GM23248 (cell line): ENCODE measurements around the gene MED12. TPM values are rescaled to one million over a fixed set of nuclear protein-coding genes. Genes with fewer than 3 reads are reported as not detected.
A peak's percentile ranks its signal among the peaks of the same experiment; 100 is the strongest.

Experiments used
- DNase-seq: peaks from one replicate; pipeline ENCODE4 v3.0.0-alpha.2; 2015
- H2AFZ ChIP-seq: fragments of 200-600 bp; sonication (generic); 2 replicates; pipeline ENCODE4 v1.6.1; 2016; ENCODE audit warnings: antibody characterized with exemption
- H3F3A ChIP-seq: fragments of 200-600 bp; sonication (generic); 2 replicates; pipeline ENCODE4 v1.6.1; 2016; ENCODE audit warnings: mild to moderate bottlenecking, antibody characterized with exemption, mixed run types; ENCODE audit not compliant: insufficient read depth
- H3K27ac ChIP-seq: fragments of 200-600 bp; sonication (generic); 2 replicates; pipeline ENCODE4 v1.5.1; 2016; ENCODE audit warnings: mild to moderate bottlenecking
- H3K27me3 ChIP-seq: fragments of 200-600 bp; sonication (generic); replicated peaks from 2 replicates; pipeline ENCODE4 v1.6.1; 2016; ENCODE audit warnings: mild to moderate bottlenecking; ENCODE audit not compliant: insufficient read depth
- H3K36me3 ChIP-seq: fragments of 200-600 bp; sonication (generic); 2 replicates; pipeline ENCODE4 v1.6.1; 2016; ENCODE audit warnings: low read depth, mild to moderate bottlenecking
- H3K4me1 ChIP-seq: fragments of 200-600 bp; sonication (generic); 2 replicates; pipeline ENCODE4 v1.6.1; 2016; ENCODE audit warnings: mild to moderate bottlenecking; ENCODE audit not compliant: insufficient read depth
- H3K4me2 ChIP-seq: fragments of 200-600 bp; sonication (generic); one replicate; pipeline ENCODE4 v1.6.1; 2016; ENCODE audit warnings: mild to moderate bottlenecking; ENCODE audit not compliant: unreplicated experiment
- H3K4me3 ChIP-seq: fragments of 200-600 bp; sonication (generic); 2 replicates; pipeline ENCODE4 v1.5.1; 2016; ENCODE audit warnings: mild to moderate bottlenecking
- H3K79me2 ChIP-seq: fragments of 200-600 bp; sonication (generic); 2 replicates; pipeline ENCODE4 v1.6.1; 2016; ENCODE audit warnings: mild to moderate bottlenecking; ENCODE audit not compliant: insufficient read depth
- H3K9ac ChIP-seq: fragments of 200-600 bp; sonication (generic); 2 replicates; pipeline ENCODE4 v1.6.1; 2016; ENCODE audit warnings: mild to moderate bottlenecking
- H3K9me2 ChIP-seq: fragments of 200-600 bp; sonication (generic); 2 replicates; pipeline ENCODE4 v1.6.1; 2016; ENCODE audit warnings: mixed run types, mild to moderate bottlenecking, moderate library complexity; ENCODE audit not compliant: insufficient read depth
- H3K9me3 ChIP-seq: fragments of 200-600 bp; sonication (generic); one replicate; pipeline ENCODE4 v1.6.1; 2017; ENCODE audit warnings: low read depth
- H4K20me1 ChIP-seq: fragments of 200-600 bp; sonication (generic); 2 replicates; pipeline ENCODE4 v1.6.0; 2016; ENCODE audit not compliant: insufficient read depth
- EZH2 ChIP-seq: fragments of 200-600 bp; sonication (generic); IDR thresholded peaks from 2 replicates; pipeline ENCODE4 v1.6.1; 2018; ENCODE audit warnings: antibody characterized with exemption, mild to moderate bottlenecking; ENCODE audit not compliant: insufficient read depth, poor library complexity, severe bottlenecking
- EZH2phosphoT487 ChIP-seq: fragments of 200-600 bp; sonication (generic); IDR thresholded peaks from 2 replicates; pipeline ENCODE4 v1.6.1; 2018; ENCODE audit warnings: antibody characterized with exemption, moderate library complexity, mild to moderate bottlenecking, low read depth; ENCODE audit not compliant: insufficient read depth
- WGBS, 2 experiments: methylation state at CpG; one replicate each; pipeline ENCODE4 v1.1.6; 2015 to 2017; ENCODE audit warnings: low lambda C conversion rate in 2 of 2, low coverage in 1 of 2; ENCODE audit errors: missing lambda C conversion rate in 2 of 2; 5-methylcytosine and 5-hydroxymethylcytosine counted together
- in situ Hi-C: fragments of 300-500 bp; cut with MboI; formaldehyde crosslinking; loops from 2 replicates; pipeline ENCODE4 v1.15.0; 2020
- polyA plus RNA-seq: library from polyadenylated mRNA; unstranded; fragments of >200 nt; fragmentation: Nextera tagmentation; extraction: Ambion mirVana; gene quantifications from 2 replicates; pipeline ENCODE4 v1.2.1, GENCODE V29; 2016
- total RNA-seq: library from RNA; depleted of rRNA; stranded (reverse); fragments of >200 nt; shearing (Covaris generic); gene quantifications from 2 replicates; pipeline ENCODE4 v1.2.3, GENCODE V29; 2014

Gene MED12
- total and polyA plus RNA-seq, 2 experiments from 2014 or later, result 10.0 to 14.9 TPM

GRCh38 chrX:71111141-71111843, 7.1 kb upstream of the MED12 start, which contains the start of gene IL2RG:
IL2RG (minus strand) TSS chrX:71111577; CDS start chrX:71111539, 38 bp downstream.
- TF ChIP-seq EZH2phosphoT487 (no peak), EZH2 (no peak)
- H4K20me1 ChIP-seq, result no peaks in the 10 kb centered on the region
- no peak within 1 kb of the TSS for H3K9ac ChIP-seq
- H3K4me2 ChIP-seq, result no peak within 1 kb of the TSS
- H3F3A ChIP-seq, result no peaks in the 10 kb centered on the region
- no peaks in the 10 kb centered on the region for H3K79me2 ChIP-seq
- no peak within 1 kb of the TSS for H3K27ac ChIP-seq
- H2AFZ ChIP-seq, result no peak within 1 kb of the TSS
- in situ Hi-C loops, result no loop called here
- no peaks in the 10 kb centered on the region for H3K27me3 ChIP-seq
- no peaks in the 10 kb centered on the region for H3K36me3 ChIP-seq
- no peak within 1 kb of the TSS for H3K4me3 ChIP-seq
- H3K4me1 ChIP-seq, result no peaks in the 10 kb centered on the region
- H3K9me3 ChIP-seq, result no peaks in the 10 kb centered on the region
- 51 to 61% methylated on average over 5 to 8 of the region's 8 CpGs for WGBS, 2 experiments
- no peaks in the 10 kb centered on the region for H3K9me2 ChIP-seq
- DNase-seq, result no peak

- no peaks in the 10 kb centered on the region for H3K36me3 ChIP-seq
- no peaks in the 10 kb centered on the region for H3K79me2 ChIP-seq
- 40 to 46% methylated on average over 4 to 5 of the region's 5 CpGs for WGBS, 2 experiments
- no peaks in the 10 kb centered on the region for H3F3A ChIP-seq
- no peak for DNase-seq
- H4K20me1 ChIP-seq, result no peaks in the 10 kb centered on the region
- in situ Hi-C loops, result no loop called here
- H3K9me2 ChIP-seq, result no peaks in the 10 kb centered on the region
- H3K27me3 ChIP-seq, result no peaks in the 10 kb centered on the region
- H3K4me2 ChIP-seq, result no peak overlapping the region
- no peak overlapping the region for H3K4me3 ChIP-seq
- H3K4me1 ChIP-seq, result no peaks in the 10 kb centered on the region
- H3K9me3 ChIP-seq, result no peaks in the 10 kb centered on the region
- no peak overlapping the region for H3K9ac ChIP-seq
- H2AFZ ChIP-seq, result no peak overlapping the region
- no peak overlapping the region for H3K27ac ChIP-seq
- TF ChIP-seq EZH2, result no peak
- TF ChIP-seq EZH2phosphoT487, result no peak
Measured at GRCh38 chrX:71111921-71112431, 6.4 kb upstream of the MED12 start.

GRCh38 chrX:71117358-71117757, 1.0 kb upstream of the MED12 start:
- Histone ChIP-seq H3K9ac (no peak overlapping the region; the same call in 1 of the 2 replicates), H3K4me3 (0 out of 2 replicates have a peak overlapping the region, but pooled peaks have one; percentile 93), H3K4me1 (no peaks in the 10 kb centered on the region), H3K79me2 (peaks cover 12% of the 10 kb centered on the region; the same call in 1 of the 2 replicates), H3F3A (no peaks in the 10 kb centered on the region), H3K9me3 (no peaks in the 10 kb centered on the region), H3K27me3 (no peaks in the 10 kb centered on the region), H3K4me2 (no peak overlapping the region), H4K20me1 (no peaks in the 10 kb centered on the region), H2AFZ (peak overlapping the region; percentile 99; the same call in 1 of the 2 replicates), H3K27ac (no peak overlapping the region), H3K36me3 (no peaks in the 10 kb centered on the region; the same call in 1 of the 2 replicates), H3K9me2 (no peaks in the 10 kb centered on the region)
- in situ Hi-C loops, result no loop called here
- TF ChIP-seq EZH2phosphoT487, result no peak
- TF ChIP-seq EZH2, result no peak
- DNase-seq, result no peak
- WGBS, 2 experiments, result 77 to 81% methylated on average over 9 to 10 of the region's 10 CpGs

- Histone ChIP-seq H4K20me1 (no peaks in the 10 kb centered on the region), H2AFZ (peak overlapping the region; percentile 99), H3K9me2 (no peaks in the 10 kb centered on the region), H3K4me1 (no peaks in the 10 kb centered on the region), H3F3A (no peaks in the 10 kb centered on the region), H3K9me3 (no peaks in the 10 kb centered on the region), H3K4me2 (peak overlapping the region; percentile 83), H3K4me3 (peak overlapping the region; percentile 93), H3K36me3 (no peaks in the 10 kb centered on the region; the same call in 1 of the 2 replicates), H3K79me2 (peaks cover 12% of the 10 kb centered on the region; the same call in 1 of the 2 replicates), H3K9ac (peak overlapping the region; percentile 96), H3K27me3 (no peaks in the 10 kb centered on the region), H3K27ac (peak overlapping the region; percentile 75; the same call in 1 of the 2 replicates)
- TF ChIP-seq EZH2, result no peak
- TF ChIP-seq EZH2phosphoT487, result no peak
- DNase-seq, result peak; percentile 19
- WGBS, 2 experiments, result 2 to 3% methylated on average over 6 to 11 of the region's 17 CpGs
- in situ Hi-C loops, result no loop called here
Measured at GRCh38 chrX:71118985-71119535, 664 bp downstream of the MED12 start.
